HEK293 (cell line): ENCODE data around the gene HES1.

Source experiments
- CTCF ChIA-PET: fragments of 350-600 bp; formaldehyde crosslinking; extraction: SDS; loops from one replicate; lab custom pipeline; 2021; ENCODE audit warnings: antibody characterized with exemption; lab: Yijun Ruan, JAX
- POLR2A ChIA-PET: fragments of 300-600 bp; formaldehyde crosslinking; extraction: SDS; loops from one replicate; lab custom pipeline; 2020; ENCODE audit warnings: antibody characterized with exemption, inconsistent platforms; lab: Yijun Ruan, JAX
- H3K27ac ChIP-seq: fragments of 200-500 bp; sonication (Bioruptor generic); 2 replicates; pipeline ENCODE4 v1.5.1; 2014; ENCODE audit warnings: low read depth, low read length, control low read depth, inconsistent platforms; ENCODE audit errors: extremely low read depth
- H3K36me3 ChIP-seq, 2 experiments: fragments of 200-500 bp in 1 of 2; sonication (Bioruptor generic) in 1 of 2; 1 replicate in 1 of 2; 2 replicates in 1 of 2; pipeline ENCODE4 v1.5.1; 2014 to 2017; ENCODE audit warnings: inconsistent platforms in 2 of 2, low read length in 2 of 2; ENCODE audit not compliant: control insufficient read depth in 2 of 2, insufficient read depth in 1 of 2
- H3K4me1 ChIP-seq: fragments of 200-500 bp; sonication (Bioruptor generic); 2 replicates; pipeline ENCODE4 v1.5.1; 2014; ENCODE audit warnings: mild to moderate bottlenecking, low read length, inconsistent platforms; ENCODE audit not compliant: control insufficient read depth, insufficient read depth
- H3K4me3 ChIP-seq: 2 replicates; pipeline ENCODE4 v1.5.1; 2011; ENCODE audit warnings: low read depth, mild to moderate bottlenecking, control low read depth, low read length, moderate library complexity
- H3K9me3 ChIP-seq: fragments of 200-500 bp; sonication (Bioruptor generic); 2 replicates; pipeline ENCODE4 v1.5.1; 2014; ENCODE audit warnings: low read depth, low read length, inconsistent platforms; ENCODE audit not compliant: control insufficient read depth, insufficient read depth
- GLI4 ChIP-seq: fragments of 450-650 bp; formaldehyde crosslinking; IDR thresholded peaks from 2 replicates; pipeline ENCODE4 v1.5.1; 2016; ENCODE audit warnings: missing biosample characterization, missing genetic modification characterization
- GLIS2 ChIP-seq: fragments of 450-650 bp; formaldehyde crosslinking; IDR thresholded peaks from 2 replicates; pipeline ENCODE4 v1.5.1; 2016; ENCODE audit warnings: missing biosample characterization, missing genetic modification characterization
- HOXD13 ChIP-seq: sonication (generic); formaldehyde crosslinking; IDR thresholded peaks from 2 replicates; pipeline ENCODE4 v1.8.0; 2022; ENCODE audit warnings: missing genetic modification reagents, borderline replicate concordance
- SETDB1 ChIP-seq: IDR thresholded peaks from one replicate; pipeline ENCODE4 v1.6.1; 2017; ENCODE audit warnings: mild to moderate bottlenecking, low read length, moderate library complexity, mixed read lengths; ENCODE audit not compliant: insufficient read length
- SP3 ChIP-seq: fragments of 450-650 bp; formaldehyde crosslinking; IDR thresholded peaks from 2 replicates; pipeline ENCODE4 v1.5.1; 2016; ENCODE audit warnings: missing biosample characterization, missing genetic modification characterization
- ZFP37 ChIP-seq: fragments of 450-650 bp; formaldehyde crosslinking; IDR thresholded peaks from 2 replicates; pipeline ENCODE4 v1.5.1; 2016; ENCODE audit warnings: missing biosample characterization, missing genetic modification characterization
- ZNF169 ChIP-seq: fragments of 450-650 bp; formaldehyde crosslinking; IDR thresholded peaks from 2 replicates; pipeline ENCODE4 v1.5.1; 2016; ENCODE audit warnings: missing biosample characterization, missing genetic modification characterization
- ZNF2 ChIP-seq: fragments of 450-650 bp; formaldehyde crosslinking; IDR thresholded peaks from 2 replicates; pipeline ENCODE4 v1.5.1; 2016; ENCODE audit warnings: missing biosample characterization, missing genetic modification characterization
- ZNF202 ChIP-seq: fragments of 450-650 bp; formaldehyde crosslinking; IDR thresholded peaks from 2 replicates; pipeline ENCODE4 v1.5.1; 2016; ENCODE audit warnings: missing biosample characterization, missing genetic modification characterization, borderline replicate concordance
- ZNF341 ChIP-seq: fragments of 450-650 bp; formaldehyde crosslinking; IDR thresholded peaks from 2 replicates; pipeline ENCODE4; 2016; ENCODE audit warnings: low read depth, missing biosample characterization, missing genetic modification characterization
- ZNF404 ChIP-seq: fragments of 450-650 bp; formaldehyde crosslinking; IDR thresholded peaks from 2 replicates; pipeline ENCODE4 v1.5.1; 2017; ENCODE audit warnings: missing biosample characterization, missing genetic modification characterization
- ZNF510 ChIP-seq: fragments of 450-650 bp; formaldehyde crosslinking; IDR thresholded peaks from 2 replicates; pipeline ENCODE4 v1.5.1; 2018; ENCODE audit warnings: mild to moderate bottlenecking, missing genetic modification characterization, missing biosample characterization; ENCODE audit not compliant: insufficient replicate concordance
- ZNF529 ChIP-seq: fragments of 450-650 bp; formaldehyde crosslinking; IDR thresholded peaks from 2 replicates; pipeline ENCODE4 v1.5.1; 2017; ENCODE audit warnings: missing genetic modification characterization, missing biosample characterization; ENCODE audit not compliant: insufficient replicate concordance
- ZNF561 ChIP-seq: fragments of 450-650 bp; IDR thresholded peaks from 2 replicates; pipeline ENCODE4 v1.5.1; 2018; ENCODE audit warnings: missing biosample characterization, missing genetic modification characterization, borderline replicate concordance
- ZNF600 ChIP-seq: fragments of 450-650 bp; formaldehyde crosslinking; IDR thresholded peaks from 2 replicates; pipeline ENCODE4 v1.5.1; 2016; ENCODE audit warnings: missing biosample characterization, missing genetic modification characterization
- ZSCAN16 ChIP-seq: fragments of 450-650 bp; formaldehyde crosslinking; IDR thresholded peaks from 2 replicates; pipeline ENCODE4 v1.5.1; 2016; ENCODE audit warnings: missing biosample characterization, missing genetic modification characterization
- TF ChIP-seq, protein P1 (sequence below): fragments of 450-650 bp; formaldehyde crosslinking; IDR thresholded peaks from 2 replicates; pipeline ENCODE4 v1.5.1; 2016; ENCODE audit warnings: missing biosample characterization, missing genetic modification characterization
- TF ChIP-seq, protein P2 (sequence below): fragments of 450-650 bp; formaldehyde crosslinking; IDR thresholded peaks from 2 replicates; pipeline ENCODE4 v1.5.1; 2017; ENCODE audit warnings: missing biosample characterization, missing genetic modification characterization
- TF ChIP-seq, protein P3 (sequence below): fragments of 450-650 bp; formaldehyde crosslinking; optimal IDR thresholded peaks from 2 replicates; pipeline ENCODE3; 2016; ENCODE audit warnings: missing biosample characterization, mild to moderate bottlenecking, missing genetic modification characterization
- TF ChIP-seq, protein P4 (sequence below): fragments of 450-650 bp; formaldehyde crosslinking; IDR thresholded peaks from 2 replicates; pipeline ENCODE4 v1.5.1; 2016; ENCODE audit warnings: missing biosample characterization, missing genetic modification characterization
- TF ChIP-seq, protein P5 (sequence below): fragments of 450-650 bp; formaldehyde crosslinking; IDR thresholded peaks from 2 replicates; pipeline ENCODE4 v1.5.1; 2016; ENCODE audit warnings: missing biosample characterization, missing genetic modification characterization

Gene HES1

DNA sequence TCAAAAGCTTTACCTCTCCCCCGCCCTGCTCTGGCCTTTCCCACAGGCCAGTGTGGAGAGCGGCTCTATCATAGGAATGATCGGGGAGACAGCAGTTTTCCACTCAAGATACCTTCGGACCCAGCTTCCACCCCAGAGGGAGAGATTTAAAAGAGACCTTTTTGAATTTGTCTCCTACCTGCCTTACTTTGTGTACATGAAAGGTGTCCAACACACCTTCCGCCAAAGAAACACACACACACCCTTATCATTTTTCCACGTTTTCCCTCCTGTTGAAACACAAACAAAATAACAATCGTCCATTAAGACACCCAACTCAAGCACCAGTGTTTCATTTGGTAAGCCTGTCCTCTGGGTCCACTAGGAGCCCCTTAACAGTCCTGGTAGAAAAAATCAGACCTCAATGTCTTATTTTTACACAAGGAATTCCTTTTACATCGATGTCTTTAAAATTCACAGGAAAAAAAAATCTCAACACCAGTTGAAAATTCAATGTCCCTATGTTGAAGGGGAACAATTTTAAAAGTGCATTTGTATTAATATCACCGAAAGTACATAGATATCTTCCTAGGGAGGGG, 4.0 kb downstream of the HES1 start (continued):
- TF ChIP-seq, protein P1, sequence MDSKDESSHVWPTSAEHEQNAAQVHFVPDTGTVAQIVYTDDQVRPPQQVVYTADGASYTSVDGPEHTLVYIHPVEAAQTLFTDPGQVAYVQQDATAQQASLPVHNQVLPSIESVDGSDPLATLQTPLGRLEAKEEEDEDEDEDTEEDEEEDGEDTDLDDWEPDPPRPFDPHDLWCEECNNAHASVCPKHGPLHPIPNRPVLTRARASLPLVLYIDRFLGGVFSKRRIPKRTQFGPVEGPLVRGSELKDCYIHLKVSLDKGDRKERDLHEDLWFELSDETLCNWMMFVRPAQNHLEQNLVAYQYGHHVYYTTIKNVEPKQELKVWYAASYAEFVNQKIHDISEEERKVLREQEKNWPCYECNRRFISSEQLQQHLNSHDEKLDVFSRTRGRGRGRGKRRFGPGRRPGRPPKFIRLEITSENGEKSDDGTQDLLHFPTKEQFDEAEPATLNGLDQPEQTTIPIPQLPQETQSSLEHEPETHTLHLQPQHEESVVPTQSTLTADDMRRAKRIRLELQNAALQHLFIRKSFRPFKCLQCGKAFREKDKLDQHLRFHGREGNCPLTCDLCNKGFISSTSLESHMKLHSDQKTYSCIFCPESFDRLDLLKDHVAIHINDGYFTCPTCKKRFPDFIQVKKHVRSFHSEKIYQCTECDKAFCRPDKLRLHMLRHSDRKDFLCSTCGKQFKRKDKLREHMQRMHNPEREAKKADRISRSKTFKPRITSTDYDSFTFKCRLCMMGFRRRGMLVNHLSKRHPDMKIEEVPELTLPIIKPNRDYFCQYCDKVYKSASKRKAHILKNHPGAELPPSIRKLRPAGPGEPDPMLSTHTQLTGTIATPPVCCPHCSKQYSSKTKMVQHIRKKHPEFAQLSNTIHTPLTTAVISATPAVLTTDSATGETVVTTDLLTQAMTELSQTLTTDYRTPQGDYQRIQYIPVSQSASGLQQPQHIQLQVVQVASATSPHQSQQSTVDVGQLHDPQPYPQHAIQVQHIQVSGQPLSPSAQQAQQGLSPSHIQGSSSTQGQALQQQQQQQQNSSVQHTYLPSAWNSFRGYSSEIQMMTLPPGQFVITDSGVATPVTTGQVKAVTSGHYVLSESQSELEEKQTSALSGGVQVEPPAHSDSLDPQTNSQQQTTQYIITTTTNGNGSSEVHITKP (tag by site-specific recombination) = 0 out of 2 replicates have a peak, but pooled peaks have one; percentile 15
- peak; percentile 10 for TF ChIP-seq SETDB1
- TF ChIP-seq, protein P2, sequence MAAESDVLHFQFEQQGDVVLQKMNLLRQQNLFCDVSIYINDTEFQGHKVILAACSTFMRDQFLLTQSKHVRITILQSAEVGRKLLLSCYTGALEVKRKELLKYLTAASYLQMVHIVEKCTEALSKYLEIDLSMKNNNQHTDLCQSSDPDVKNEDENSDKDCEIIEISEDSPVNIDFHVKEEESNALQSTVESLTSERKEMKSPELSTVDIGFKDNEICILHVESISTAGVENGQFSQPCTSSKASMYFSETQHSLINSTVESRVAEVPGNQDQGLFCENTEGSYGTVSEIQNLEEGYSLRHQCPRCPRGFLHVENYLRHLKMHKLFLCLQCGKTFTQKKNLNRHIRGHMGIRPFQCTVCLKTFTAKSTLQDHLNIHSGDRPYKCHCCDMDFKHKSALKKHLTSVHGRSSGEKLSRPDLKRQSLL (tag by site-specific recombination) = peak; percentile 91

DNA sequence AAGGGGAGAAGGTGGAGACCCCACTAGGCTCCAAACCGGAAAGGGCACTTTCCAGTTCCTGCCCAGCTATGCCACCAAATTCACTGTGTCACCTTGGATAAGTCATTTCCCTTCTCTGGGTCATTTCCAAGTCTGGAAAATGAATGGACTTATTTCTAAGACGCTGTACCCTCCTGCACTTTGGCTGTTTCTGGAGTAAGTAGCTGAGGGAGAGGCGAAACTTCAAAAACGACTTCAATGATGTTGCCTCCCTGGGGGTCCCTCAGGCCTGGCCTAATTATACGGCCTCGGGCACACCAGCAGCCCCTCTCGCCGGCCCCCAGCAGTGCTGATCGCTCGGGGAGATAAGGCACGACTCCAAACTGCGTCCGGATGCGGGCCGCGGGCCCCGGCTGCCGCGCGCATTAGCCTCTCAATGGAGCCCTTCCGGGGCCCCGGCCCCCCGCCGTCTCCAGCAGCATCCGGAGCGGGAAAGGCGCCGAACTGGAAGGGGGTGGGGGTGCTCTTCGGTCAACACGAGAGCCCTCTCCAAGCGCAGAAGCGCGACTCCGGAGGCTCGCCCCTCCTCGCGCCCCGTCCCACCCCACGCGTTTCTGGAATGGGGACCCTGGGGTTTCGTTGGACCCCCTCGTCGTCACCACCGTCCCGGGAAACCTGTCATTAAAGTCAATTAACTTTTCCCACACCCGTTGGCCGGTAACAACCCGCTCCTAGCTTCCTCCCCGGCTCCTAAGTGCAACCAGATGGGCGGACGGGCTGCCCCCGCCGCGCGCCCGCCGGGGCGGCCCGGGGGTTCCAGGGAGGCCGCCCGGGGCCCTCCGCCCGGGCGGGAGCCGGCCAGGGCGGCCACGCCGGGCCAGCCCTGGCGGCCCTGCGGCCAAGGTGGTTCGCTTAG, 4.8 kb downstream of the HES1 start:
- H3K4me3 ChIP-seq = peak overlapping the region; percentile 44
- POLR2A ChIA-PET = interaction anchor here (0.9 to 9.5 kb wide), 10 partner anchors 10 to 359 kb away, joined by 3 to 145 read pairs (median 5); no protein-coding TSS in a partner anchor
- TF ChIP-seq ZNF510 (tag by site-specific recombination) (no peak), ZNF561 (peak; percentile 86), SP3 (peak; percentile 35), ZSCAN16 (tag by site-specific recombination) (no peak), ZNF341 (tag by site-specific recombination) (peak; percentile 93), GLIS2 (peak; percentile 98), HOXD13 (CRISPR knock-in tag) (no peak), ZNF600 (tag by site-specific recombination) (peak; percentile 72), ZNF2 (peak; percentile 68), ZNF404 (tag by site-specific recombination) (no peak), ZNF529 (tag by site-specific recombination) (no peak), ZNF202 (tag by site-specific recombination) (no peak), ZNF169 (tag by site-specific recombination) (no peak), GLI4 (tag by site-specific recombination) (no peak), ZFP37 (tag by site-specific recombination) (peak; percentile 91)
- TF ChIP-seq, protein P3, sequence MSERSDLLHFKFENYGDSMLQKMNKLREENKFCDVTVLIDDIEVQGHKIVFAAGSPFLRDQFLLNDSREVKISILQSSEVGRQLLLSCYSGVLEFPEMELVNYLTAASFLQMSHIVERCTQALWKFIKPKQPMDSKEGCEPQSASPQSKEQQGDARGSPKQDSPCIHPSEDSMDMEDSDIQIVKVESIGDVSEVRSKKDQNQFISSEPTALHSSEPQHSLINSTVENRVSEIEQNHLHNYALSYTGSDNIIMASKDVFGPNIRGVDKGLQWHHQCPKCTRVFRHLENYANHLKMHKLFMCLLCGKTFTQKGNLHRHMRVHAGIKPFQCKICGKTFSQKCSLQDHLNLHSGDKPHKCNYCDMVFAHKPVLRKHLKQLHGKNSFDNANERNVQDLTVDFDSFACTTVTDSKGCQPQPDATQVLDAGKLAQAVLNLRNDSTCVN (tag by site-specific recombination) = peak; percentile 87
- TF ChIP-seq, protein P4, sequence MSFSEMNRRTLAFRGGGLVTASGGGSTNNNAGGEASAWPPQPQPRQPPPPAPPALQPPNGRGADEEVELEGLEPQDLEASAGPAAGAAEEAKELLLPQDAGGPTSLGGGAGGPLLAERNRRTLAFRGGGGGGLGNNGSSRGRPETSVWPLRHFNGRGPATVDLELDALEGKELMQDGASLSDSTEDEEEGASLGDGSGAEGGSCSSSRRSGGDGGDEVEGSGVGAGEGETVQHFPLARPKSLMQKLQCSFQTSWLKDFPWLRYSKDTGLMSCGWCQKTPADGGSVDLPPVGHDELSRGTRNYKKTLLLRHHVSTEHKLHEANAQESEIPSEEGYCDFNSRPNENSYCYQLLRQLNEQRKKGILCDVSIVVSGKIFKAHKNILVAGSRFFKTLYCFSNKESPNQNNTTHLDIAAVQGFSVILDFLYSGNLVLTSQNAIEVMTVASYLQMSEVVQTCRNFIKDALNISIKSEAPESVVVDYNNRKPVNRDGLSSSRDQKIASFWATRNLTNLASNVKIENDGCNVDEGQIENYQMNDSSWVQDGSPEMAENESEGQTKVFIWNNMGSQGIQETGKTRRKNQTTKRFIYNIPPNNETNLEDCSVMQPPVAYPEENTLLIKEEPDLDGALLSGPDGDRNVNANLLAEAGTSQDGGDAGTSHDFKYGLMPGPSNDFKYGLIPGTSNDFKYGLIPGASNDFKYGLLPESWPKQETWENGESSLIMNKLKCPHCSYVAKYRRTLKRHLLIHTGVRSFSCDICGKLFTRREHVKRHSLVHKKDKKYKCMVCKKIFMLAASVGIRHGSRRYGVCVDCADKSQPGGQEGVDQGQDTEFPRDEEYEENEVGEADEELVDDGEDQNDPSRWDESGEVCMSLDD (tag by site-specific recombination) = peak; percentile 91
- TF ChIP-seq, protein P5, sequence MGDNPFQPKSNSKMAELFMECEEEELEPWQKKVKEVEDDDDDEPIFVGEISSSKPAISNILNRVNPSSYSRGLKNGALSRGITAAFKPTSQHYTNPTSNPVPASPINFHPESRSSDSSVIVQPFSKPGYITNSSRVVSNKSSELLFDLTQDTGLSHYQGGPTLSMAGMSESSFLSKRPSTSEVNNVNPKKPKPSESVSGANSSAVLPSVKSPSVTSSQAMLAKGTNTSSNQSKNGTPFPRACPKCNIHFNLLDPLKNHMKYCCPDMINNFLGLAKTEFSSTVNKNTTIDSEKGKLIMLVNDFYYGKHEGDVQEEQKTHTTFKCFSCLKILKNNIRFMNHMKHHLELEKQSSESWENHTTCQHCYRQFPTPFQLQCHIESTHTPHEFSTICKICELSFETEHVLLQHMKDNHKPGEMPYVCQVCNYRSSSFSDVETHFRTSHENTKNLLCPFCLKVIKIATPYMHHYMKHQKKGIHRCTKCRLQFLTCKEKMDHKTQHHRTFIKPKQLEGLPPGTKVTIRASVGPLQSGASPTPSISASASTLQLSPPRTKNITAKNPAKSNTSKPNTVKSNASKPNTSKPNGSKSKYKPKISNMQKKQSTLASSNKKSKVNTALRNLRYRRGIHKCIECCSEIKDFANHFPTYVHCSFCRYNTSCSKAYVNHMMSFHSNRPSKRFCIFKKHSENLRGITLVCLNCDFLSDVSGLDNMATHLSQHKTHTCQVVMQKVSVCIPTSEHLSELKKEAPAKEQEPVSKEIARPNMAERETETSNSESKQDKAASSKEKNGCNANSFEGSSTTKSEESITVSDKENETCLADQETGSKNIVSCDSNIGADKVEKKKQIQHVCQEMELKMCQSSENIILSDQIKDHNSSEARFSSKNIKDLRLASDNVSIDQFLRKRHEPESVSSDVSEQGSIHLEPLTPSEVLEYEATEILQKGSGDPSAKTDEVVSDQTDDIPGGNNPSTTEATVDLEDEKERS (tag by site-specific recombination) = no peak; the same call in 1 of the 2 replicates

More for the DNA sequence above, 4.8 kb downstream of the HES1 start:
- Histone ChIP-seq H3K9me3 (no peaks in the 10 kb centered on the region), H3K27ac (peak overlapping the region; percentile 100), H3K4me1 (peaks cover 9% of the 10 kb centered on the region), H3K36me3 (peaks cover 5 to 26% of the 10 kb centered on the region in 2 experiments; a peak in 2 of 3 replicates)
- CTCF ChIA-PET = interaction anchor here (1.3 to 3.8 kb wide), 3 partner anchors 173 to 360 kb away, joined by 4 to 25 read pairs (median 10); no protein-coding TSS in a partner anchor
